ENCODE data around the gene TBRG1.

TBRG1 gene

DNA sequence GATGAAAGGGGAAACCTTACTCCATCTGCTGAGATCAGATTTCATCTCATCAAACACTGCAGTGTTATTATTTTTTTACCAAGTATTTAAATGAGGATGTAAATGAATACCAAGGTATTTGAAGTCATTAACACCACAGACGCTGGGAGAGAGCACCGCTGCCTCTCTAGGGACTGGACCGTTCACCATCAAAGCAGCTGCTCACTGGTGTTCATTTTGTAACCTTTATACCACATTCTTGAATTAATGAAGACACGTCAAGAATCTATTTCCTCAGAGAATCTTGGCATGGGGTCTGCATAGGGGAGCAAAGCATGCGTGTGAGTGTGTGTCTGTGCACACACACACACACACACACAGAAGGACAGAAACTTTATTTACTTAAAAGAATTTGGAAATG lies 35.2 kb downstream of the TBRG1 start:
- TF ChIP-seq, protein P1, sequence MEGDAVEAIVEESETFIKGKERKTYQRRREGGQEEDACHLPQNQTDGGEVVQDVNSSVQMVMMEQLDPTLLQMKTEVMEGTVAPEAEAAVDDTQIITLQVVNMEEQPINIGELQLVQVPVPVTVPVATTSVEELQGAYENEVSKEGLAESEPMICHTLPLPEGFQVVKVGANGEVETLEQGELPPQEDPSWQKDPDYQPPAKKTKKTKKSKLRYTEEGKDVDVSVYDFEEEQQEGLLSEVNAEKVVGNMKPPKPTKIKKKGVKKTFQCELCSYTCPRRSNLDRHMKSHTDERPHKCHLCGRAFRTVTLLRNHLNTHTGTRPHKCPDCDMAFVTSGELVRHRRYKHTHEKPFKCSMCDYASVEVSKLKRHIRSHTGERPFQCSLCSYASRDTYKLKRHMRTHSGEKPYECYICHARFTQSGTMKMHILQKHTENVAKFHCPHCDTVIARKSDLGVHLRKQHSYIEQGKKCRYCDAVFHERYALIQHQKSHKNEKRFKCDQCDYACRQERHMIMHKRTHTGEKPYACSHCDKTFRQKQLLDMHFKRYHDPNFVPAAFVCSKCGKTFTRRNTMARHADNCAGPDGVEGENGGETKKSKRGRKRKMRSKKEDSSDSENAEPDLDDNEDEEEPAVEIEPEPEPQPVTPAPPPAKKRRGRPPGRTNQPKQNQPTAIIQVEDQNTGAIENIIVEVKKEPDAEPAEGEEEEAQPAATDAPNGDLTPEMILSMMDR (IDR thresholded peaks at IDR 0.05; ENCODE audit: low read depth, low read length, missing control alignments) = no peak
- no peak for DNase-seq (ENCODE audit: low read depth)

DNA sequence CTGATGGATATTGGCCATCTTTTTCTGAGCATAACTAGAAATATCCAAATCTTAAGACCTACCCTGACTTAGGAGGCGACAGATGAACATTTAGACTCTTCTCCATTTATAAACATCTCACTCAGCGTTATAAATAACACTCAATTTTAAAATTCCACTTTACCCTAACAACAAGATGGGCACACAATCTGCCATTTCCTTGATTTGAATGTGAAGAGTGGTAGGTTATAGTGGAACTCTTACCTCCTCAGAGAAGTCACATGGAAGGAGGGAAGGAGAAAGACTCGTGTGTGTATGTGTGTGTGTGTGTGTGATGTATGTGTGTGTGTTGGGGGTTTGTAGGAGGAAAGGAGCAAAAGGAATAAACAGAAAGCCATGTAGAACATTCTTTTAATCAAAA lies 35.8 kb downstream of the TBRG1 start:
- no peak overlapping the region for H3K4me3 ChIP-seq (ENCODE audit: low read depth, low read length)
- DNase-seq (ENCODE audit: low read depth) = no peak
- TF ChIP-seq, protein P1 (IDR thresholded peaks at IDR 0.05; ENCODE audit: low read depth, low read length, missing control alignments) = no peak

More for the DNA sequence above, 35.2 kb downstream of the TBRG1 start:
- no peak overlapping the region for H3K4me3 ChIP-seq (ENCODE audit: low read depth, low read length)

DNA sequence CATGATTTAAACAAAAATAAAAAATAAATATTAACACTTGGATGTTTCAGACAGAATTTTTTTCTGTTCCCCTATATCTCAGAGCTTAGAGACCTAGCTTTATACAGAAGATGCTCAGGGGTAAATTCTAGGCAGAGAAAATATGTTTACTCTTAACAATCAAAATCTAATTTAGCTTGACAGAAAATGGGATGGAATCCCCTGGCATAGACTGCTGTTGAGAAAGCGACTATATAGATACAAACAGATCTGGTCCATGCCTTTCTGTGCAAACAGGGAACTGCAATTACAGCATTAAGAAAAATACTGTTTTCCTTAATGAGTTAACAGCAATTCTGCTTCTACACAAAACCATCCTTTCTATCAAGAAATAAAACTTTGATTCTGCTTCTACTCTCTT lies 36.3 kb downstream of the TBRG1 start:
- no peak for DNase-seq (ENCODE audit: low read depth)
- TF ChIP-seq, protein P1 (IDR thresholded peaks at IDR 0.05; ENCODE audit: low read depth, low read length, missing control alignments) = no peak
- H3K4me3 ChIP-seq (ENCODE audit: low read depth, low read length) = no peak overlapping the region

DNA sequence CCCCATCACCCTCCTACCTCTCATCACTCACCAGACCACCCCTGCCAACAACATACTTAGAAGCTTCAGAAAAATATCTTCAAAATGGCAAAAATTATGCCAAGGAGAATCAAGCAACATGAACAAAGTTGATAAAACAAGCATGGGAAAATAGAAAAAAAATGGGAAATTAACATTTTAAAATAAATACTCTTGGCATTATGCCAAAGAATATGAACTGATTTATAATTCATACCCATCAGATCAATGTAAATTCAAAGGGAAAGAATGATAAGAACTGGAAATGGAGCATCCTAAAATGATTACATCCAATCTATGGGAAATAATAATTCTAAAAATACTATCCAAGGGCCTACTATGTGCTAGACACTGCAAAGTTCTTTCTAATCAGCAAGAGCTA lies 38.9 kb downstream of the TBRG1 start:
- TF ChIP-seq, protein P1 (IDR thresholded peaks at IDR 0.05; ENCODE audit: low read depth, low read length, missing control alignments) = no peak
- H3K4me3 ChIP-seq (ENCODE audit: low read depth, low read length) = no peak overlapping the region
- no peak for DNase-seq (ENCODE audit: low read depth)

DNA sequence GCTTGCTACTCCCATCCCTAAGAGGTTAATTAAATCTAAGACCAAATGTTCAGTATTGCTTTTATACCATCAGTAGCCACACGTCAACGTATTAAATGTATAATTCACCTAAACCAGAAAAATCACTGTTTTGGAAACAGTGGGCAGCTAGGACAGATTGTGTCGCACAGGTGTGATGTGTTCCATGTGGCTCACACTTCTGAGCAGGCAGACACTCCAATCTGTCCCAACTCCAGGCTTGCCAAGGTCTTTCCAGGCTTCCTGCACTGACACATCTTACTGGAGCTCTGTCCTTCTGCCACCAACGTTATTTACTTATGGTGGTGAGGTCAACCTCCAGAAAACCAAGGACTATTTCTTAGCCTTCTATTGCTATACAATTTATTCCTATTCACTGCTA lies 39.4 kb downstream of the TBRG1 start:
- DNase-seq (ENCODE audit: low read depth) = no peak
- TF ChIP-seq, protein P1 (IDR thresholded peaks at IDR 0.05; ENCODE audit: low read depth, low read length, missing control alignments) = no peak
- H3K4me3 ChIP-seq (ENCODE audit: low read depth, low read length) = no peak overlapping the region

DNA sequence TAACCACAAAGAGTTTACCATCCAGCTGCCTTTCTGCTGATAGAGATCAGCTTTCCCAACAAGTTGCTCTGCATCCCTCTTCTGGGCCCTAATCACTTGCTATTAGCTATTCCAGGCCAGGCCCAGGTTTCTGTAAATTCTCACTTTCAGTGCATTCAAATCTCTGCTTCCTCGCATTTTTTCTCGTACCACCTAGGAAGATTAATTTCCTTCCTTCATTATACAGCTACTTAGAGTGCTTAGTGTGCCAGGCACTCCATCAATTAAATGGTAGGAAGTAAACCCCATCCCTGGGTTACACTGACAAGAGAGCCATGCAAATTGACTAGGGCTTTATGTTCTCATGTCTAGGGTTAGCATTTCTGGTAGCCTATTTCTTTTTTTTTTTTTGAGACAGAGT lies 41.2 kb downstream of the TBRG1 start:
- DNase-seq (ENCODE audit: low read depth) = no peak
- TF ChIP-seq, protein P1 (IDR thresholded peaks at IDR 0.05; ENCODE audit: low read depth, low read length, missing control alignments) = no peak

DNA sequence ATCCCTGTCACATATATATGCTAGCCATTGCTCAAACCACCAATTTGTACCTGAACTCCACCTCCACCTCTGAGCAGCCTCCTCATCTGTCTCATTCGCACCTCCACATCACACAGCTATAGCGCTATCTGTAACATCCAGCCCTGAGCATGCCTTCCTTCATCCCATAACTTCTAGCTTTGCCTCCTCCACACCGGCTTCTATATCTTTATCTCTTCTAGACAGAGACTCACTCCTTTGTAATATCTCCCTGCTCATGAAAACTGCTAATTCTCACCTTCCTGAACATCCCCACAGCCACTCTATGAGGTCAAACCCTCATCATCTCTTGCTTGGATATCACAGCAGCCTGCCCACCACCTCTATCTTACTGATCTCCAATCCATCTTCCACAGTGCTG lies 44.9 kb downstream of the TBRG1 start:
- H3K4me3 ChIP-seq (ENCODE audit: low read depth, low read length) = no peak overlapping the region
- TF ChIP-seq, protein P1 (IDR thresholded peaks at IDR 0.05; ENCODE audit: low read depth, low read length, missing control alignments) = no peak
- DNase-seq (ENCODE audit: low read depth) = no peak

More for the DNA sequence above, 41.2 kb downstream of the TBRG1 start:
- H3K4me3 ChIP-seq (ENCODE audit: low read depth, low read length) = no peak overlapping the region

Data from GM12864 (cell line).